Measurements from ENCODE around the gene FLNA.

GRCh38 chrX:154355776-154356140 lies 18.7 kb downstream of the FLNA start:
- TF ChIP-seq ZNF274 (IDR thresholded peaks at IDR 0.05; ENCODE audit: low read depth, low read length): no peak
- TF ChIP-seq YY1 (IDR thresholded peaks at IDR 0.05; ENCODE audit: insufficient read depth, insufficient read length): no peak
- TF ChIP-seq SUZ12 (IDR thresholded peaks at IDR 0.05; ENCODE audit: extremely low read depth, insufficient read depth, insufficient read length): no peak
